Measurements from ENCODE around the gene ZDHHC11B.
A peak's percentile ranks its signal among the peaks of the same experiment; 100 is the strongest.
"Not testable (repeated sequence)": the region's sequence is repeated elsewhere in the genome, so short reads cannot be mapped to it uniquely, and the experiment has no call there.

The ZDHHC11B gene

GRCh38 chr5:784428-785177, at the start of gene ZDHHC11B:
Gene ZDHHC11B (minus strand): TSS chr5:784729. CDS start chr5:766919, 17,810 bp downstream.
- intact Hi-C loops (cut with DNase I): loop anchor here (2.0 kb wide), 1 partner anchor 92 kb away; the partner anchor contains the start of gene TPPP

GRCh38 chr5:834013-834412, 49.5 kb upstream of the ZDHHC11B start:
- intact Hi-C loops (cut with DNase I); DNase-seq: not testable (repeated sequence)

More at GRCh38 chr5:784428-785177, at the start of gene ZDHHC11B:
- peak; percentile 69 to 99 (median 85) for DNase-seq

GRCh38 chr5:828194-828593, 43.7 kb upstream of the ZDHHC11B start:
- DNase-seq; intact Hi-C loops (cut with DNase I): not testable (repeated sequence)

- DNase-seq; intact Hi-C loops (cut with DNase I): not testable (repeated sequence)
Observed at GRCh38 chr5:825544-825943, 41.0 kb upstream of the ZDHHC11B start.

GRCh38 chr5:821504-821903, 37.0 kb upstream of the ZDHHC11B start:
- DNase-seq: no peak
- intact Hi-C loops (cut with DNase I): no loop called here

GRCh38 chr5:820245-820644, 35.7 kb upstream of the ZDHHC11B start:
- no peak for DNase-seq
- intact Hi-C loops (cut with DNase I): no loop called here

GRCh38 chr5:819078-819477, 34.5 kb upstream of the ZDHHC11B start:
- no peak for DNase-seq
- intact Hi-C loops (cut with DNase I): no loop called here

GRCh38 chr5:816176-816575, 31.6 kb upstream of the ZDHHC11B start:
- DNase-seq: no peak
- intact Hi-C loops (cut with DNase I): no loop called here

- no peak for DNase-seq
- intact Hi-C loops (cut with DNase I): no loop called here
Observed at GRCh38 chr5:815449-815848, 30.9 kb upstream of the ZDHHC11B start.

- intact Hi-C loops (cut with DNase I): not testable (repeated sequence)
Observed at GRCh38 chr5:813575-813974, 29.0 kb upstream of the ZDHHC11B start.

GRCh38 chr5:811384-811783, 26.9 kb upstream of the ZDHHC11B start:
- intact Hi-C loops (cut with DNase I); DNase-seq: not testable (repeated sequence)

More at GRCh38 chr5:813575-813974, 29.0 kb upstream of the ZDHHC11B start:
- not testable (repeated sequence) for DNase-seq

GRCh38 chr5:807719-808514, 23.4 kb upstream of the ZDHHC11B start:
- DNase-seq; intact Hi-C loops (cut with DNase I): not testable (repeated sequence)

- no peak for DNase-seq
- intact Hi-C loops (cut with DNase I): no loop called here
Observed at GRCh38 chr5:801472-801871, 16.9 kb upstream of the ZDHHC11B start.

GRCh38 chr5:801055-801454, 16.5 kb upstream of the ZDHHC11B start:
- intact Hi-C loops (cut with DNase I): not testable (repeated sequence)

GRCh38 chr5:798505-799138, 14.1 kb upstream of the ZDHHC11B start:
- DNase-seq; intact Hi-C loops (cut with DNase I): not testable (repeated sequence)

More at GRCh38 chr5:801055-801454, 16.5 kb upstream of the ZDHHC11B start:
- DNase-seq: not testable (repeated sequence)

- intact Hi-C loops (cut with DNase I); DNase-seq: not testable (repeated sequence)
Observed at GRCh38 chr5:797986-798385, 13.5 kb upstream of the ZDHHC11B start.

GRCh38 chr5:795873-796272, 11.3 kb upstream of the ZDHHC11B start:
- DNase-seq; intact Hi-C loops (cut with DNase I): not testable (repeated sequence)

- intact Hi-C loops (cut with DNase I): not testable (repeated sequence)
Observed at GRCh38 chr5:794948-795347, 10.4 kb upstream of the ZDHHC11B start.

GRCh38 chr5:788703-789102, 4.2 kb upstream of the ZDHHC11B start:
- DNase-seq; intact Hi-C loops (cut with DNase I): not testable (repeated sequence)

More at GRCh38 chr5:794948-795347, 10.4 kb upstream of the ZDHHC11B start:
- DNase-seq: not testable (repeated sequence)

GRCh38 chr5:787857-788233, 3.3 kb upstream of the ZDHHC11B start:
- peak in 2 of 10 donors; percentile 45 to 55 for DNase-seq
- intact Hi-C loops (cut with DNase I): not testable (repeated sequence)
